Left ventricle myocardium superior (tissue), 1 donor: ENCODE measurements around the gene GAB2. TPM values are rescaled to one million over a fixed set of nuclear protein-coding genes. Genes with fewer than 3 reads are reported as not detected.
A peak's percentile ranks its signal among the peaks of the same experiment; 100 is the strongest.

Experiments
- ATAC-seq: fragments of 200-7000 bp; cut with Tn5 transposase; one replicate; pipeline ENCODE4 v1.9.1; 2020; ENCODE audit warnings: mild to moderate bottlenecking, moderate library complexity
- DNase-seq: peaks from one replicate; pipeline ENCODE4 v3.0.0-alpha.2; 2020
- intact Hi-C: fragments of 100-400 bp; cut with micrococcal nuclease; formaldehyde crosslinking; loops from one replicate; pipeline ENCODE4 v1.11.0; 2022
- total RNA-seq: library from RNA; stranded (reverse); fragmentation: NEBNext Ultra II Directional; extraction: Animal tissue kit (Norgen Biotek cat#: 25700); gene quantifications from one replicate; pipeline ENCODE4 v1.2.1, GENCODE V29; 2021
- donor health status: DM: no; HTN: yes; CAD: no; lungs with severe emphysema.

The GAB2 gene
- total RNA-seq, 1 donor from 2014 or later, result 17.2 TPM

DNA sequence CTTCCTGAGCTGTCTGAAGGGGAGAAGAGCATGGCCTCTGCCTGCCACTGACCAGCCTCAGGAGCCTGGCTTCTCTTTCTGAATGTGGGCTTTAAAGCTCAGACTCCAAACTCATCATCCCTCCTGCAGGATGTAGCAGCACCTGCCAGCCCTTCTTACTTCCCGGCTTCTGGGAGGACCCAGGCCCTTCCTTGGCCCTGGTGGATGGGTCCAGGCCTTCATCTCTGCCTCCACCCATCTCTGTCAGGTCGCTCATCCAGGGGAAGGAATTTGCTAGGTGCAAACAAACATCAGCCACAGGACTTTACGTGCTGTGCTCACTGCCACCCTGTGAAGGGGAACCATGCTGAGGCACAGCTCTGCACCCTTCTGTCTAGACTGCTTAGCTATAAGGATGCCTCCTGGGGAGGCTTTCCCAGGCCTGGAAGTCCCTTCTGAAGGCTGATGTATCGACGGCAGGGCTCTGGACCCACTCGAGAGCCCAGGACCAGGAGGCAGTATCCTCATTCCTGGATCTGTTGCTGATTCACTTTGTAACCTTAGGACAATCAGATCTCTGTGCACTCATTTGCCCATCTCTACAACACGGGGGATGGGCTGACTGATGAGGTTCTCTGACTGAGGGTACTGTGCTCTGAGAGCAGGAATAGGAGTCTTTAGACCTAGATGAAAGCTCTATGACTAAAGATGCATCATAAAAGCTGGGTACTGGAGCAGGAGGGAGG, 198.0 kb downstream of the GAB2 start:
- intact Hi-C loops, result loop anchor here (10.0 kb wide), 1 partner anchor 195 kb away; the partner anchor contains the start of gene GAB2
- no peak for ATAC-seq
- no peak for DNase-seq

DNA sequence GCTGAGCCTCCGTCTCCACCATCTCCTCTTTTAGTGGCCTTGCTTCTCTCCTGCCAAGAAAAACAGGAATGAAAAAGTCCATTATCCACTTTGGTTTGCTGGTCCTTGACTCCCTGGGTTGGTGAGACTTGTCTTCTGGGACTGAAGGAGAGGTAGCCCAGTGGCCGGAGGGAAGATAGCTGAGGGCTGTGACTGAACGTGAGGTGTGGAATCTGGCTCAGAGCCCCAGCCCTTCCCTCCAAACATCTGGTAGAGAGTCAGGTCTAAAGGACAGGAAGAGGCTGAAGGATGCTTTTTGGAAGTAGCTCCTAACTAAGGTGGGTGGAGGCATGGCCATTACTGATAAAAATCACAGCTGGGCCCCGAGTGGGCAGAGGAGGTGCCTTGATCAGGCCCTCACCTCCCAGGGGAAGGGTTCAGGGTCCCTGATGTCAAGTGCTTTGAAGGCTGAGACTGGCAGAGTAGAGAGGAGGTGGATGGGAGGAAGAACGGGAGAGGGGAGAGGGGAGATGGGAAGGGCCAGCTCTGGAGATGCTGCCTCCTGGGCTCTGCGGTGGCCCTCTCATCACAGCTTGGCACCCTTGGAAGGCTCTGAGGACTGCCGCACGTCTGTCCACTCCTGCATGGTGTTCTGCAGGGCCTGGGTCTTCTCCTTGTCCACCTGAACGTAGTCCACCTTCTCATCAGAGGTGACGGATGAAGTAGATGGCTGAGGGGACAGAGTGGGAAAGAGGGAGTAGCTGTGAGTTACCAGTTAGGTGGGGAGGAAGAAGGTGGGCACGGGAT, 198.7 kb downstream of the GAB2 start:
- intact Hi-C loops, result no loop called here
- DNase-seq (no peak), ATAC-seq (no peak)

DNA sequence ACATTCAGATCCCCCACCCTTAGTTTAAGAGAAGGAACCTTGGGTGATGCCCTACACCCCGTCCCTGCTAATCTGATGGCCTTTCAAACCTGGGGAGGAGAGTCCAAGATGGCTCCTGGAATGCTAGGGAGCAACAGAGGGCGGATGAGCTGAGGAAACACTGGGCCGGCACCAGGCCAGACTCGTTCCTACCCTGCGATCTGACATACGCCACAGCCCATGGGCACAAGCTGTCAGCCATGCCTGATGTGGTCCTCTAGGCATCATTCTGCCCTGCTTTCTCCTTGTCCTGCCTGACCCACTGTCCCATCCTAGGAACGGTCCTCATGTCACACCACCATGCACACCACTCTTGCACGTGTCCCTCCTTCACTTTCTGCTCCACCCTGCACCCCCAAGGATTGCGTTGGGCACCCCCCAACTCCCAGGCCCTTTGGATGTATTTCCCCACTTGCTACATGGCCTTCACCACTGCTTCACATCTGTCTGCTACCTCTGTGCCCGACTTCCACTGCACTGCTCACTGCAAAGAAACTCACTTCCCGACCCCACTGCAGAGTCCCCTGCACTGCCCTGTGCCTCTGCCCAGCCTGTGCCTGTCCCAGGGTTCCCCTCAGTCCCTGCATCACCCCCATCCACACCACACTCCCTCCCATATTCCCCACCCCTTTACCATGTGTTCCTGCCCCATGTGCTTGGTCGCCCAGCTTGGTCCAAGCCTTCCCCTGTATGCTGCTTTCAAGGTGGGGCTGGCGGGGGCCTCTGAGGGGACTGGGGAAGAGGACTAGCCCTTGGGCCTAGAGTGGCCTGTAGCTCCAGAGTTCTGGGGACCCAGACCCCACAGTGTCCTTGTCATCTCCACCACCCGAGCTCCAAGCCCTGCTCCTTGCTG, 199.7 kb downstream of the GAB2 start:
- intact Hi-C loops, result no loop called here
- ATAC-seq (no peak), DNase-seq (no peak)

DNA sequence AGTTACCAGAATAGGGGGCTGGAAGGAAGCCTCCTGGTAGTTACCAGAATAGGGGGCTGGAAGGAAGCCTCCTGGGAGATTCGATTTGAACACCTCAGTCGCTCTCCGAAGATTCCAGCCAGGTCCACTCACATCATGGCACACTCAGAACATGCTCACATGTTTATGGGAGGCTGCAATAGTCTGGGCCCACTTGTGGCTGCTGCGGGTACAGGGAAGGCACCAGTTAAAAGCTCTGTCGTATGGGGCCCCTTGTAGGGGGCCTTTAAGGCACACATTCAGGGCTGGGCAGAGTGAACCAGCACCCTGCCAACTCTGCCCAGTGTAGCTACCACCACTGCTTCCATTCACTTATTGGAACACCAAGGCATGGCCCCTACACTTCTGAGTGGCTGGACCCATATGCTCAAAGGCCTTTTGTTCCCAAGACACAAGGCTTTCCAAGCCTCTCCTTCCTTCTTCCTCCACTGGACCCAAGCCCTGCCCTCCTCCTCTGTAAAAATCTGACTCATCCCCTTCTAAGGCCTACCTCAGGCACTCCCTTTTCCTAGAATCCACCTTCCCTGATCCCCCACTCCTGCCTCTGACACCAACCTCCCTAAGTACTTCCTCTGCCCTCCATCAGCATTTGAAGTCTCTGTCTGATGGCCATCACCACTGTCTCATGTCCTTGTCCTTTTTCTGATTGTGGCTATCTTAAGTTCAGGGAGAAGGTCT, 200.9 kb downstream of the GAB2 start:
- ATAC-seq, result no peak
- intact Hi-C loops, result no loop called here
- no peak for DNase-seq

DNA sequence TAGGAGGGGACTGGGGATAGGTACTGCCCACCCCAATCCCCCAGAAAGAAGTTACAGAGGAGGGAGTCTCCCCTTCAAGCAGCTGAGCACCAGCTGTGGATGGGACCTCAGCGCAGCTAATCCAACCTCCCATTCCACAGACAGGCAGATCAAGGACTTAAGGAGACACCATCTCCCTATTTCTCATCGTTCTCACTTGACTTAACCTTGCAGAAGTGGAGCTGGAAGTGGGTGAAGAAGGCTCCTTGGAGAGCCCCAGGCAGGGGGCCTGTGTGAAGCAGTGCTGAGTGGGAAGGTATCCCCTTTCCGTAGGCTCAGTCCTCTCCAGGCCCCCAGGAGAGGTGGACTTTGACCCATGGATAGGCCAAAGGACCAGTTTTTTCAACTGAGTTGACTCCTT, 201.6 kb downstream of the GAB2 start:
- DNase-seq (no peak), ATAC-seq (no peak)
- intact Hi-C loops, result no loop called here

DNA sequence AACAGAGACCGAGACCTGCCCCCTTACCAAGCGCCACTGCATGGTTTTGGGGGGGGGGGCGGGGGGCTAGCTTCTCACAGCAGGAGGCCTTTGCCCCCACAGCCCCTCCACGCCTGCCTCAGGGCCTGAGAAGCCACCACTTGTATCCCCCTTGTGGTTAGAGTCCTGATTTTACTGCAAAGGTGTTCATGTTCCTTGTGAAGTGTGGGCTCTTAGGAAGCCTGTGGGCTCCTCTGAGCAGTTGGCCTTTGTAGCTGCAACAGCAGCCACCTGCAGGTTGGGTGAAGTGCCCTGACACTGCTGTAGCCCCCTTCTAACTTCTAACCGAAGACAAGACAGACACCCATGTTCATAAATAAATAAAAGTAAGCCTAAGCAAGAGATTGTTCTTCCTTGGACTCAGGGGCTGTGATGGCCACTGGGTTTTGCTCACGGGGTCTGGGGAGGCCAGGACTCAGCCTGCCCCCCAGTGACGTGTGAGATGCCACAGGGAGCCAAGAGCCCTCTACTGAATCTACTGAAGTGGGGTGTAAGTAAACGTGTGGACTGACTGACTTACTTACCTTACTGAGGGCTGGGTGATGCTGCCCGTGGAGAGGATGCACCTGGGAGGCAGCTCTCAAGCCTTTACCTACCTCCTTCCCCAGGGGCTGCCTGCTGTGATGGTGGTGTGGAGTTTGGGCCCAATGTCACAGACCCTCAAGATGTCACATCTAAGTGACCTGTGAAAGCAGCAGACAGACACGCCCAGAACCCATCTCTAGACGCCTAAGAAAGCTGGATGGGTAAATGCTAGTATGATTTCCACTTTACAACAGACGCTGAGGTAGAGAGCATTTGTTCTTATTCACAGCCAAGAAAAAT, 203.1 kb downstream of the GAB2 start:
- ATAC-seq (no peak), DNase-seq (no peak)
- intact Hi-C loops, result no loop called here

DNA sequence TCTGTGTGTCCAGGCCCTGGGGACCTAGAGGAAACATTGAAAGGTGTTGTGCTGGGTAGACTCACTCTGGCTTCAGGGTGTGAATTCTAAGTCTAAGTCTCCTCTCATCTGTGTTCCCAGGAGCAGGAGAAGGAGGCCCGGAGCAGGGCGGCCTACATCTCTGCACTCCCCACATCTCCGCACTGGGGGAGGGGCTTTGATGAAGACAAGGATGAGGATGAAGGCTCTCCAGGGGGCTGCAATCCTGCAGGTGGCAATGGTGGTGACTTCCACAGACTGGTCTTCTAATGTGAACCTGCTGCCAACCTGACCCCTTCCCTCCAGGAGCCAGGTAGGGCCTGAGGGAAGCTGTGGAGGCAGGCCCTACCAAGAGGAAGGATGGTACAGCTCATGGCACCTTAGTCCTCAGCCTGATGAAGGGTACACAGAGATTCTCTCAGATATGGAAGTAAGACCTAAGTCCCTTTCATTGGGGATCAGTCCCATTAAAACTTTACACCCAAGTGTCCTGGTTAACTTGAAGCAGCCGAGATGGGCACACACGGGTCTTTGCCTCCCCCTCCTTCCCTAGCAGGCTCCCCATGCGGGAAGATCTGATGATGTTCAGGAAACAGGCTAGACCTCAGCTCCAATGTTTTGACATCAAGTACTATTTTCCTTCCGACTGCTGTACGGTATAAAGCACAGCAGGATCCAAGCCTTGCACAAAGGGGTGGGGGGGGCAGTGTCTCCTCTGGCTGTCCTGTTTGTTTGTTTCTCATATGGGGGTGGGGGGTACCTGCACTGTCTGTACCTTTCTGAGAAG, 203.9 kb downstream of the GAB2 start:
- intact Hi-C loops, result no loop called here
- DNase-seq (no peak), ATAC-seq (no peak)

DNA sequence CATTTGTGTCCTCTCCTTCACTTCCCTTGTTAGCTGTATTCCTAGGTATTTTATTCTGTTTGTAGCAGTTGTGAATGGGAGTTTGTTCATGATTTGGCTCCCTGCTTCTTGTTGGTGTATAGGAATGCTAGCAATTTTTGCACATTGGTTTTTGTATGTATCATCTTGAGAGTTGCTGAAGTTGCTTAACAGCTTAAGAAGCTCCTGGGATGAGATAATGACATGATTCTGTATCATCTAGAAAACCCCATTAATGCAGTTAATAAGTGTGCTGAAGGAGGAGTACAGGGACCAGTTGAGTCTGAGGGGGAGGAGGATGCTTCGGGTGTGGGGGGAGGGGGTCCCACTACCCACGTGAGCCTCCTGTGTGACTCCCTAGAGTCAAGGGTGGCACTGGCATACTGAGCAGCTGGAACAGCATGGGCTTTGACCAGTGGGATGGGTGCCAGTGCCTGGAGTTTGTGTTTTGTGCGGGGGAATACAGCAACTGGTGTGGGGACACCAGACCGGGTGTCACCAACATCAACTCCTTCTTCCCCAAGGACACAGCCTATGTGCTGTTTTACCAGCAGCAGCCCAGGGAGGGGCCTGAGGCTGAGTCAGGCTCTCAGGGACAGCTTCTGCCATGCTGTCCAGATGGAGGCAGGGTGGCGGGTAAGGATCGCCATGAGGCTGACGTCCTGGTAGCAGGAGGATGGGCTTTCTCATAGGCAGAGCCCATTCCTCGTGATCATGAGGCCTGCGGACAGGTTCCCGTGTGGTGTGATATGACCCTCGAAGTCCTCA, 204.8 kb downstream of the GAB2 start:
- ATAC-seq, result peak; percentile 25
- DNase-seq, result no peak
- intact Hi-C loops, result no loop called here

DNA sequence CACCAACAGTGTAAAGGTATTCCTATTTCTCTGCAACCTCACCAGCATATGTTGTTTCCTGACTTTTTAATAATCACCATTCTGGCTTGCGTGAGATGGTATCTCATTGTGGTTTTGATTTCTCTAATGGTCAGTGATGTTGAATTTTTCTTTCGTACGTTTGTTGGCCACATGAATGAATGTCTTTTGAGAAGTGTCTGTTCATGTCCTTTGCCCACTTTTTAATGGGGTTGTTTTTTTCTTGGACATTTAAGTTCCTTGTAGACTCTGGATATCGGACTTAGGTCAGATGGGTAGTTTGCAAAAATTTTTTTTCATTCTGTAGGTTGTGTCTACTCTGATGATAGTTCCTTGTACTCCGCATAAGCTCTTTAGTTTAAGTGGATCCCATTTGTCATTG, 206.1 kb downstream of the GAB2 start:
- ATAC-seq (no peak), DNase-seq (no peak)
- intact Hi-C loops, result no loop called here

- DNase-seq, result no peak
- ATAC-seq, result no peak
- intact Hi-C loops, result no loop called here
These were observed 207.5 kb downstream of the GAB2 start for GRCh38 chr11:78210000-78210608.

- no peak for ATAC-seq
- intact Hi-C loops, result no loop called here
- no peak for DNase-seq
These were observed 208.1 kb downstream of the GAB2 start for GRCh38 chr11:78209478-78209877.

DNA sequence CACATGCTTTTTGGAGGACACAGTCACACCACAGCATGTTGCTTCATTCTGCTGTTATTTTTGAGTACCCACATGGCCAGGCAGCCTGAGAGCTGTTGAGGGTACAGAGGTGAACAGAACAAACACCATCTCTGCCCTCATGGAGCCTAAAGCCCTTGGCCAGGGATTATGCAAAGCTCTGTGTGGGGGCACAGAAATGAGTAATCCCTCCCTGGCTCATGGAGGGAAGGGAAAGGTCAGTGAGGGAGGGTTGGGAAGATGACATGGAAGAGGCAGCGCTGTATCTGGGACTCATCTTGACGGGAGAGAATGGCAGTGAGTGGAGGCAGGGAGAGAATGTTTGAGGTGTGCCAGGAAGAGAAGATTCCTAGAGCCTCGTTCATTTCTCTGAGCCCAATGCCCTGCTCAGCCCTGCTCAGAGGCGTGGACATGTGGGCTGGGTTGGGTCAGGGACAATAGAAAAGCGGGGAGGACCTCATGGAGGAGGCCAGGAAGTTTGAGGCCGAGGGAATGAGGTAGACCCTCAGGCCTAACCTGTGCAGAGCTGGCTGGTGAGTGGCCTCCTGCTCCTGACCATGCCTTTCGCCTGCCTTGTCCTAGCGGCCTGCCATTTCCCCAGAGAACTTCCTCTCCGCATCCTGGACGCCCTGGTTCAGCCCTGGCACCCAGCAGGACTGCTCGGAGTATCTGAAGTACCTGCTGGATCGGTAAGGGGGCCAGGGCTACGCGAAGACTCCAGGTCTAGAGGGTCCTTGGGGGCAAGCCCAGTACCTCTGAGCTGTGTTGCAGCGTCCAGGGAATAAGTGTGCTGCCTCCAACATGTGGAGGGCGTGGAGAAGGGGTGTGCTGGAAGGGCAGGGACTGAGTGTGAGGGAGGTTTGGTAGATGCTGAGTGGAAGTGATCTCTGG, 209.1 kb downstream of the GAB2 start:
- ATAC-seq (no peak), DNase-seq (no peak)
- intact Hi-C loops, result no loop called here

GRCh38 chr11:78207532-78208256, 209.9 kb downstream of the GAB2 start:
- DNase-seq (no peak), ATAC-seq (no peak)
- intact Hi-C loops, result no loop called here

- DNase-seq (no peak), ATAC-seq (no peak)
- intact Hi-C loops, result no loop called here
These were observed 211.9 kb downstream of the GAB2 start for GRCh38 chr11:78205691-78206090.

GRCh38 chr11:78205256-78205655, 212.4 kb downstream of the GAB2 start:
- DNase-seq (no peak), ATAC-seq (no peak)
- intact Hi-C loops, result no loop called here
